ENCODE results near the gene CCDC170. TPM values are rescaled to one million over a fixed set of nuclear protein-coding genes. Genes with fewer than 3 reads are reported as not detected.
"Not testable (repeated sequence)": the region's sequence is repeated elsewhere in the genome, so short reads cannot be mapped to it uniquely, and the experiment has no call there.

CCDC170 gene
- total and polyA plus RNA-seq, 2 donors (not counting 1 experiment from before 2014, with no cell fraction given), result 0.76 to 0.83 TPM

DNA sequence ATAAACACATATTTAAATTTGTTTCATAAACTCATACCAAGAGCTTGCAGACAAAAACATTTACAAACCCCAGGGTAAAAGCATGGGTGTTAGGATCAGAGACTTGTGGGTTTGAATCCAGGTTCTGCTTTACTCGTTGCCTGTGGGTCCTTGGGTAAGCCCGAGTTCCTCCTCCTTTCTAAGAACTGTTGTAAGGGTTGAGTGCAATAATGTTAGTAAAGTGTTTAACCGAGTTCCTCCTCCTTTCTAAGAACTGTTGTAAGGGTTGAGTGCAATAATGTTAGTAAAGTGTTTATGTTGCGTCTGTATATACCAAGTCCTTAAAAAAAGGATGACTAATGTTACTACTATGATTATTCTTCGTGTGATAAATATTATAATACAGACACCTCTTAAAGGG lies 18.7 kb downstream of the CCDC170 start:
- DNase-seq (ENCODE audit: low read depth in 2 of 2), result no peak
- Histone ChIP-seq H3K36me3 (ENCODE audit: control insufficient read depth, insufficient read depth, low read length) (no peaks in the 10 kb centered on the region), H3K4me1 (ENCODE audit: control insufficient read depth, extremely low read depth, insufficient read depth, low read length) (no peaks in the 10 kb centered on the region), H3K4me2 (ENCODE audit: extremely low read depth, insufficient read depth, low read length) (no peak overlapping the region), H3K9ac (ENCODE audit: insufficient read depth, low read length) (no peak overlapping the region), H3K9me3 (ENCODE audit: control insufficient read depth, insufficient read depth, low read depth, low read length) (no peaks in the 10 kb centered on the region), H3K4me3 (replicated peaks in 1 of 4; ENCODE audit: control extremely low read depth in 1 of 4, insufficient read depth in 1 of 4, low read depth in 3 of 4, low read length in 4 of 4) (no peak overlapping the region), H2AFZ (ENCODE audit: low read length) (no peak overlapping the region), H3K79me2 (ENCODE audit: control insufficient read depth, insufficient read depth, low read length) (no peaks in the 10 kb centered on the region), H3K27ac (ENCODE audit: insufficient read depth, low read length) (no peak overlapping the region), H4K20me1 (ENCODE audit: control insufficient read depth, extremely low read depth, insufficient read depth, low read length) (no peaks in the 10 kb centered on the region), H3K27me3 (ENCODE audit: control insufficient read depth, insufficient read depth, low read length) (no peaks in the 10 kb centered on the region)
- TF ChIP-seq, protein P1, sequence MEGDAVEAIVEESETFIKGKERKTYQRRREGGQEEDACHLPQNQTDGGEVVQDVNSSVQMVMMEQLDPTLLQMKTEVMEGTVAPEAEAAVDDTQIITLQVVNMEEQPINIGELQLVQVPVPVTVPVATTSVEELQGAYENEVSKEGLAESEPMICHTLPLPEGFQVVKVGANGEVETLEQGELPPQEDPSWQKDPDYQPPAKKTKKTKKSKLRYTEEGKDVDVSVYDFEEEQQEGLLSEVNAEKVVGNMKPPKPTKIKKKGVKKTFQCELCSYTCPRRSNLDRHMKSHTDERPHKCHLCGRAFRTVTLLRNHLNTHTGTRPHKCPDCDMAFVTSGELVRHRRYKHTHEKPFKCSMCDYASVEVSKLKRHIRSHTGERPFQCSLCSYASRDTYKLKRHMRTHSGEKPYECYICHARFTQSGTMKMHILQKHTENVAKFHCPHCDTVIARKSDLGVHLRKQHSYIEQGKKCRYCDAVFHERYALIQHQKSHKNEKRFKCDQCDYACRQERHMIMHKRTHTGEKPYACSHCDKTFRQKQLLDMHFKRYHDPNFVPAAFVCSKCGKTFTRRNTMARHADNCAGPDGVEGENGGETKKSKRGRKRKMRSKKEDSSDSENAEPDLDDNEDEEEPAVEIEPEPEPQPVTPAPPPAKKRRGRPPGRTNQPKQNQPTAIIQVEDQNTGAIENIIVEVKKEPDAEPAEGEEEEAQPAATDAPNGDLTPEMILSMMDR (conservative IDR thresholded peaks at IDR 0.05 in 1 of 2, IDR thresholded peaks at IDR 0.05 in 1 of 2; ENCODE audit: low read depth in 1 of 2, low read length in 2 of 2), result no peak
- TF ChIP-seq EZH2 (IDR thresholded peaks at IDR 0.05; ENCODE audit: low read length, missing control alignments), result no peak

DNA sequence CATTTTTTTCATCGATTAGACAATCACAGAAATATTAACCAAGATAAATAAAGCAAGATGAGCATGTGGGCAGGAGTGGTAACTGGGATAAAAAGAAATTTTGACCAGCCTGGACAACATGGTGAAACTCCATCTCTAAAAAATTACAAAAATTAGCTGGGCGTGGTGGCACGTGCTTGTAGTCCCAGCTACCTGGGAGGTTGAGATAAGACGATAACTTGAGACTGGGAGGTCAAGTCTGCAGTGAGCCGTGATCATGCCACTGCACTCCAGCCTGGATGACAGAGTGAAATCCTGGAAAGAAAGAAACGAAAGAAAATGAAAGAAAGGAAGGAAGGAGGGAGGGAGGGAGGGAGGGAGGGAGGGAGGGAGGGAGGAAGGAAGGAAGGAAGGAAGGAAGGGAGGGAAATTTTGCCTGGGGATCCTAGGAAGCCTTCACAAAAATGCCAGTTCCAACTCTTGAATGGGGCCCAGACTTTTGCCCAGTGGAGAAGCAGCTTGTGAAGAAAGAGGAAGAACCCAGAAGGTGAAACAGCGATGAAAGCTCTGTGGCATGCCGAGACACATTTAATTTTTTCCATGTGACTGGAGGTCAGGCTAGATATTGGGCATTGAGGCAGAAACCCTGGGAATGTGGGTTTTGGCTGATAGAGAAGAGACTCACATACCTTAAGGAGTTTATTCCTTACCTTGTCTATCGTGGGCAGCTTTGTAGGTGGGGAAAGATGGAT lies 20.3 kb downstream of the CCDC170 start:
- Histone ChIP-seq H3K27ac (ENCODE audit: insufficient read depth, low read length) (no peak overlapping the region), H3K36me3 (ENCODE audit: control insufficient read depth, insufficient read depth, low read length) (no peaks in the 10 kb centered on the region), H3K4me2 (ENCODE audit: extremely low read depth, insufficient read depth, low read length) (no peak overlapping the region), H2AFZ (ENCODE audit: low read length) (no peak overlapping the region), H3K79me2 (ENCODE audit: control insufficient read depth, insufficient read depth, low read length) (no peaks in the 10 kb centered on the region), H4K20me1 (ENCODE audit: control insufficient read depth, extremely low read depth, insufficient read depth, low read length) (no peaks in the 10 kb centered on the region), H3K9ac (ENCODE audit: insufficient read depth, low read length) (no peak overlapping the region), H3K9me3 (ENCODE audit: control insufficient read depth, insufficient read depth, low read depth, low read length) (no peaks in the 10 kb centered on the region), H3K4me1 (ENCODE audit: control insufficient read depth, extremely low read depth, insufficient read depth, low read length) (no peaks in the 10 kb centered on the region), H3K4me3 (replicated peaks in 1 of 4; ENCODE audit: control extremely low read depth in 1 of 4, insufficient read depth in 1 of 4, low read depth in 3 of 4, low read length in 4 of 4) (no peak overlapping the region), H3K27me3 (ENCODE audit: control insufficient read depth, insufficient read depth, low read length) (no peaks in the 10 kb centered on the region)
- DNase-seq (ENCODE audit: low read depth in 2 of 2), result peak in 1 of 2 donors; percentile 18
- TF ChIP-seq, protein P1 (conservative IDR thresholded peaks at IDR 0.05 in 1 of 2, IDR thresholded peaks at IDR 0.05 in 1 of 2; ENCODE audit: low read depth in 1 of 2, low read length in 2 of 2), result no peak
- no peak for TF ChIP-seq EZH2 (IDR thresholded peaks at IDR 0.05; ENCODE audit: low read length, missing control alignments)

DNA sequence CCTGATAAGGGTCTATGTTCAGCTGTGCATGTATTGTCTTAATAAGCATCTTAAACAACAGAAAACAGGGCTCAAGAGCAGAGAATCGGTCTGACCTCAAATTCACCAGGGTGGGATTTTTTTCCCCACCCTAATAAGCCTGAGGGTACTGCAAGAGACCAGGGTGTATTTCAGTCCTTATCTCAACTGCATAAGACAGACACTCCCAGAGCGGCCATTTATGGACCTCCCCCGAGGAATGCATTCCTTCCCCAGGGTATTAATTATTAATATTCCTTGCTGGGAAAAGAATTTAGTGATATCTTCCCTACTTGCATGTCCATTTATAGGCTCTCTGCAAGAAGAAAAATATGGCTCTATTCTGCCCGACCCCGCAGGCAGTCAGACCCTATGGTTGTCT lies 25.2 kb downstream of the CCDC170 start:
- DNase-seq (ENCODE audit: low read depth in 2 of 2); H3K4me3 ChIP-seq (replicated peaks in 1 of 4; ENCODE audit: control extremely low read depth in 1 of 4, insufficient read depth in 1 of 4, low read depth in 3 of 4, low read length in 4 of 4); H3K4me1 ChIP-seq (ENCODE audit: control insufficient read depth, extremely low read depth, insufficient read depth, low read length); H3K27me3 ChIP-seq (ENCODE audit: control insufficient read depth, insufficient read depth, low read length); H3K27ac ChIP-seq (ENCODE audit: insufficient read depth, low read length); H3K36me3 ChIP-seq (ENCODE audit: control insufficient read depth, insufficient read depth, low read length); H2AFZ ChIP-seq (ENCODE audit: low read length); H3K9ac ChIP-seq (ENCODE audit: insufficient read depth, low read length); H3K9me3 ChIP-seq (ENCODE audit: control insufficient read depth, insufficient read depth, low read depth, low read length); H4K20me1 ChIP-seq (ENCODE audit: control insufficient read depth, extremely low read depth, insufficient read depth, low read length); H3K79me2 ChIP-seq (ENCODE audit: control insufficient read depth, insufficient read depth, low read length); H3K4me2 ChIP-seq (ENCODE audit: extremely low read depth, insufficient read depth, low read length): not testable (repeated sequence)
